H54 (cell line): ENCODE data around the gene SMIM45.
"Not testable (repeated sequence)": the region's sequence is repeated elsewhere in the genome, so short reads cannot be mapped to it uniquely, and the experiment has no call there.

Experiments
- DNase-seq: peaks from one replicate; pipeline ENCODE4 v3.0.0; 2011; ENCODE audit warnings: low spot score, mixed read lengths; ENCODE audit not compliant: insufficient read length
- FAIRE-seq: peaks from 3 replicates; lab custom pipeline; 2011; peaks lifted over from hg19 to GRCh38; lab: Jason Lieb, UNC
- POLR2A ChIP-seq: IDR thresholded peaks from 2 replicates; pipeline ENCODE4 v1.6.1; 2011; ENCODE audit warnings: low read depth, mild to moderate bottlenecking, low read length

SMIM45 gene

GRCh38 chr22:41934284-41935014 is 17.5 kb upstream of the SMIM45 start:
- TF ChIP-seq POLR2A: no peak
- no peak for DNase-seq
- no peak for FAIRE-seq

- FAIRE-seq (no peak), DNase-seq (no peak)
- no peak for TF ChIP-seq POLR2A
Measured at GRCh38 chr22:41935015-41935351, 17.0 kb upstream of the SMIM45 start.

GRCh38 chr22:41935509-41935908 is 16.4 kb upstream of the SMIM45 start:
- FAIRE-seq (no peak), DNase-seq (no peak)
- TF ChIP-seq POLR2A: no peak

DNA sequence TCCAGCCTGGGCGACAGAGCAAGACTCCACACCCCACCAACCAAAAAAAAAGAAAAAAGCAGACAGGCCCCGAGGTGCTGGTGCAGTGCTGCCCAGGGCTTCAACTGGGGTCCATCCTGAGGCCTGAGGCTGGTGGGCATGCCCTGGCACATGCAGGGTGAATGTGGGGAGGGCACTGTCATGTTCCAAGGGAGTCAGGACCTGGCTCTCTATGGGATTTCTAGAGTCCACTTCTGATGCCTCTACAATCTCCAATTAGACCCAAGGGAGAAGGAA is 15.1 kb upstream of the SMIM45 start:
- no peak for TF ChIP-seq POLR2A
- FAIRE-seq: no peak
- no peak for DNase-seq

- DNase-seq (no peak), FAIRE-seq (no peak)
- TF ChIP-seq POLR2A: no peak
Measured at GRCh38 chr22:41939981-41940831, 11.7 kb upstream of the SMIM45 start.

DNA sequence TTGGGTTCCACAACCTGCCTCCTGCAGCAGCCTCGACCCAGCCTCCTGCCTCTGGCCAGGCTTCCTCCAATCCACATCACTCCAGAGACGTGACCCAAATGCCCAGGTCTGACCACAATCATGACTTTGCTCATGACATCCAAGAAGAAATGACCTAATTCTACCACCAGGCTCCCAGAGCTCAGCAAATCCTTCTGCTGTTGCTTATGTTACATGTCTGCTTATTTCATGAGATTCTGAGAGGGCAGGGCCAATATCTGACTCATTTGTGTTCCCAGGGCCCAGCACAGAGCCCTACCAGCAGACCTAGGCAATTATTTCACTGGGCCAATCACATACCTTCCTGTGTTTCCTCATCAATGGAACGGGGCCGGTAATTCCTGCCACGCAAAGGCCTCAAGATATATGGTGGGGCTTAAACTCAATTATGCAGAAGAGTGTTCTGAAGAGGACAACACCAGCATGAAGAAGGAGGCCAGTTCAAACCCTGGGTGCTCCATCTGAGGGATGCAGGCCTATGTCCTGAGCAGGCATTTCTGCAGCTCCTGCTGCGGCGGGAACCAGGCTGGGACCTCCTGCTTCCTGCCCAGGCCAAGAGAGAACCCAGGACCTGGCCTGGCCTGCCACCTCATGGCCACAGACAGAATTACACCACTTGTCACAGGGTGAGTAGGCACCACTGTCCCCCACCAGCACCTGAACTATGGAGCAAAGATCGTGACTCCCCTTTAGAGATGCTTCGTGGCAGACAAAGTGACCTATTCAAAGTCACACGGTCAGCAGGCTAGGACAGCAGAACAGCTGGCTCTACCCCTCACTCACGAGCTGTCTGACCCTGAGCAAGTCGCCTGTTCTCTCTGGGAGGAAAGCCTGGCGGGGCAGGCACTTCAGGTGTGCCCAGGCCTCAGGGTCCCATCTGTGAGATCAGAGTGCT is 10.9 kb upstream of the SMIM45 start:
- DNase-seq (peak; percentile 55), FAIRE-seq (peak; percentile 80)
- TF ChIP-seq POLR2A: no peak

DNA sequence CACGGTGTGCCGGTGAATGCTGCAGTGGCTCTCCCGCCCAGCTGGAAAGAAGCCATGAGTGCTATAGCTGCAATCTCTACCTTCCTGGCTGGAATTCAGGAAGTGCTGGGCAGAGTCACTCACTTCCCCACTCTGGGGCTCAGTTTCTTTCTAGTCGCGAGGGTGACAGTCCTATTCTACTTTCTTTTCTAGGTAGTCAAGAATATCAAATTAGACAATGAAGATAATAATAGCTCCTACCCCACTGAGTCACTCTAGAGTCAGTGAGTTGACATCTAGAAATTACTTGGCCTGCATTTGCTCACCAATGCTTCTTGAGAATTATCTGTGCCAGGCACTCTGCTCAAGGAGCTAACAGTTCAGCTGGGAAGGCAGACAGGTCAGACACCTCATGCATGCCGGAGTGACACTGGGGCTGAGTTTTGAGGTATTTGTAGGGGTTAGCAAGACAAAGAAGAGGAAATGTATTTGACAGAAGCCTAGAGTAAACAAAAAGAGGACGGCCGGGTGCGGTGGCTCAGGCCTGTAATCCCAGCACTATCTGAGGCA is 8.2 kb upstream of the SMIM45 start:
- no peak for TF ChIP-seq POLR2A
- no peak for FAIRE-seq
- DNase-seq: no peak

- FAIRE-seq (peak; percentile 84), DNase-seq (peak; percentile 70)
- no peak; the same call in 1 of the 2 replicates for TF ChIP-seq POLR2A
Measured at GRCh38 chr22:41946629-41947423, 5.1 kb upstream of the SMIM45 start, which contains the start of gene CENPM. TSS of gene CENPM (minus strand) at chr22:41947152. CDS start at chr22:41947076, 76 bp downstream.

GRCh38 chr22:41947424-41948080 is 4.4 kb upstream of the SMIM45 start:
- TF ChIP-seq POLR2A: no peak
- no peak for FAIRE-seq
- no peak for DNase-seq

GRCh38 chr22:41948142-41948541 is 3.8 kb upstream of the SMIM45 start:
- FAIRE-seq (no peak), DNase-seq (no peak)
- TF ChIP-seq POLR2A: no peak

DNA sequence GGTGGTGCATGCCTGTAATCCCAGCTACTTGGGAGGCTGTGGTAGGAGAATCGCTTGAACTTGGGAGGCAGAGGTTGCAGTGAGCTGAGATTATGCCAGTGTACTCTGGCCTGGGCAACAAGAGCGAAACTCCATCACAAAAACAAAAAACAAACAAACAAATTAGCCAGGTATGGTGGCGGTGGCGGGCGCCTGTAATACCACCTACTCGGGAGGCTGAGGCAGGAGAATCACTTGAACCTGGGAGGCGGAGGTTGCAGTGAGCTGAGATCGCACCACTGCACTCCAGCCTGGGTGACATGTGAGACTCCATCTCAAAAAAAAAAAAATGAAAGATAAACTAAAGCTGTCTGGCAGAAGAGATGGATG is 3.0 kb upstream of the SMIM45 start:
- DNase-seq, FAIRE-seq: not testable (repeated sequence)

- TF ChIP-seq POLR2A: no peak
- FAIRE-seq: no peak
- DNase-seq: no peak
Measured at GRCh38 chr22:41949297-41949965, 2.5 kb upstream of the SMIM45 start.
